ENCODE results near the gene RXRA. TPM values are rescaled to one million over a fixed set of nuclear protein-coding genes. Genes with fewer than 3 reads are reported as not detected.

RXRA gene
- total RNA-seq, 1 experiment from 2014 or later = 29.9 TPM

GRCh38 chr9:134455021-134455471 is 128.8 kb downstream of the RXRA start:
- no peak overlapping the region for H3K27ac Mint-ChIP-seq

More at GRCh38 chr9:134455021-134455471, 128.8 kb downstream of the RXRA start:
- Histone ChIP-seq H3K79me1 (ENCODE audit: insufficient read depth, low read depth, low read length, poor library complexity, severe bottlenecking) (no peaks in the 10 kb centered on the region), H3K18ac (ENCODE audit: insufficient read length, low read depth, low read length) (no peak overlapping the region), H3K23me2 (ENCODE audit: insufficient read length, low read depth, low read length, poor library complexity, severe bottlenecking) (no peaks in the 10 kb centered on the region), H3K14ac (ENCODE audit: insufficient read depth, low read length) (no peak overlapping the region), H4K8ac (replicated peaks; ENCODE audit: insufficient read length, low read depth, low read length) (no peak overlapping the region), H3K56ac (ENCODE audit: insufficient read length, low read depth, low read length) (no peak overlapping the region), H2BK5ac (ENCODE audit: insufficient read length, low read length) (no peak overlapping the region), H3K27me3 (ENCODE audit: insufficient read depth, low read length) (no peaks in the 10 kb centered on the region), H2BK15ac (ENCODE audit: low read depth, low read length) (no peak overlapping the region), H3K9ac (ENCODE audit: extremely low read depth, insufficient read length, low read length) (no peak overlapping the region), H2BK120ac (ENCODE audit: low read depth, low read length, poor library complexity, severe bottlenecking) (no peak overlapping the region), H3K9me3 (ENCODE audit: control insufficient read depth, low read depth, low read length) (no peaks in the 10 kb centered on the region), H2BK12ac (ENCODE audit: insufficient read length, low read depth, low read length) (no peak overlapping the region), H3T11ph (ENCODE audit: low read length) (no peak overlapping the region), H3K4me1 (ENCODE audit: insufficient read depth, low read length) (no peaks in the 10 kb centered on the region), H3K27ac (ENCODE audit: insufficient read length, low read depth, low read length) (no peak overlapping the region), H3K4me2 (ENCODE audit: insufficient read depth, insufficient read length, low read length) (no peak overlapping the region), H3K79me2 (ENCODE audit: insufficient read depth, low read length) (no peaks in the 10 kb centered on the region), H4K5ac (ENCODE audit: insufficient read length, low read depth, low read length) (no peak overlapping the region), H2AK5ac (ENCODE audit: insufficient read length, low read length) (no peak overlapping the region), H2BK20ac (ENCODE audit: low read depth, low read length, poor library complexity, severe bottlenecking) (no peak overlapping the region), H4K91ac (ENCODE audit: insufficient read length, low read depth, low read length) (no peak overlapping the region), H3K4ac (ENCODE audit: low read depth, low read length) (no peak overlapping the region), H2AFZ (ENCODE audit: low read length) (no peak overlapping the region), H3K23ac (ENCODE audit: insufficient read length, low read depth, low read length) (no peak overlapping the region), H4K20me1 (ENCODE audit: control insufficient read depth, insufficient read depth, insufficient read length) (peaks cover 5% of the 10 kb centered on the region)
- peaks cover 4 to 6% of the 10 kb centered on the region in 2 experiments; a peak in 3 of 4 replicates for H3K4me1 Mint-ChIP-seq
- TF ChIP-seq CTCF (conservative IDR thresholded peaks at IDR 0.05) = no peak
- no CpG with 5 or more reads among the region's 13 CpGs for WGBS (ENCODE audit: extremely low coverage, insufficient read length, low lambda C conversion rate)
- no peaks in the 10 kb centered on the region; a peak in 1 of 7 replicates for H3K36me3 Mint-ChIP-seq (ENCODE audit: insufficient read depth in 1 of 3, low read depth in 3 of 3)
- no peak overlapping the region for H3K4me3 Mint-ChIP-seq
- H3K9me3 Mint-ChIP-seq = peaks cover 0 to 3% of the 10 kb centered on the region in 2 experiments; a peak in 1 of 5 replicates
- DNase-seq = no peak
- no peaks in the 10 kb centered on the region; the same call in none of the 2 replicates for H3K27me3 Mint-ChIP-seq (ENCODE audit: low read depth)
